Measurements from ENCODE around the gene RNF151. TPM values are rescaled to one million over a fixed set of nuclear protein-coding genes. Genes with fewer than 3 reads are reported as not detected.
A peak's percentile ranks its signal among the peaks of the same experiment; 100 is the strongest.

Gene RNF151
- total and polyA plus RNA-seq, 2 of the 13 experiments (the other 11 are each of a cell fraction or from before 2014, with no cell fraction given): not detected

GRCh38 chr16:2003827-2004641 lies 37.4 kb downstream of the RNF151 start (continued):
- TF ChIP-seq MAFK (conservative IDR thresholded peaks at IDR 0.05 in 1 of 2, IDR thresholded peaks at IDR 0.05 in 1 of 2; ENCODE audit: low read length in 2 of 2) (no peak), ZNF530 (CRISPR knock-in tag; IDR thresholded peaks at IDR 0.05; ENCODE audit: low read depth) (no peak), ZNF337 (CRISPR knock-in tag; IDR thresholded peaks at IDR 0.05; ENCODE audit: borderline replicate concordance, low read depth) (no peak), FOXP4 (CRISPR knock-in tag; IDR thresholded peaks at IDR 0.05) (no peak), RAD21 (CRISPR knock-in tag; IDR thresholded peaks at IDR 0.05) (peak; percentile 91), ZNF768 (CRISPR knock-in tag; IDR thresholded peaks at IDR 0.05) (peak; percentile 70), HDAC2 (CRISPR knock-in tag; IDR thresholded peaks at IDR 0.05) (peak; percentile 37; the same call in 1 of the 2 replicates), TCF12 (IDR thresholded peaks at IDR 0.05) (no peak), TCF12 (CRISPR knock-in tag; IDR thresholded peaks at IDR 0.05) (no peak), MEF2D (CRISPR knock-in tag; IDR thresholded peaks at IDR 0.05) (0 out of 2 replicates have a peak, but pooled peaks have one; percentile 35), RFX5 (IDR thresholded peaks at IDR 0.05; ENCODE audit: low read depth, low read length) (no peak), ZNF562 (CRISPR knock-in tag; IDR thresholded peaks at IDR 0.05; ENCODE audit: borderline replicate concordance) (no peak), ZBTB44 (CRISPR knock-in tag; IDR thresholded peaks at IDR 0.05) (no peak), ZNF740 (CRISPR knock-in tag; IDR thresholded peaks at IDR 0.05) (no peak), ZBTB7B (CRISPR knock-in tag; IDR thresholded peaks at IDR 0.05) (peak; percentile 43; the same call in 1 of the 2 replicates), NCOA5 (CRISPR knock-in tag; IDR thresholded peaks at IDR 0.05) (no peak), SP5 (CRISPR knock-in tag; IDR thresholded peaks at IDR 0.05; ENCODE audit: borderline replicate concordance, low read depth) (peak; percentile 91), ZNF703 (CRISPR knock-in tag; IDR thresholded peaks at IDR 0.05; ENCODE audit: borderline replicate concordance) (no peak), RORA (CRISPR knock-in tag; IDR thresholded peaks at IDR 0.05) (no peak), NFATC3 (CRISPR knock-in tag; IDR thresholded peaks at IDR 0.05) (no peak), ZBTB21 (CRISPR knock-in tag; IDR thresholded peaks at IDR 0.05) (no peak), ZFYVE20 (CRISPR knock-in tag; IDR thresholded peaks at IDR 0.05; ENCODE audit: borderline replicate concordance, low read depth) (no peak), KDM3A (CRISPR knock-in tag; IDR thresholded peaks at IDR 0.05; ENCODE audit: low read depth) (peak; percentile 75), ZNF607 (CRISPR knock-in tag; IDR thresholded peaks at IDR 0.05; ENCODE audit: borderline replicate concordance) (no peak), ESRRA (CRISPR knock-in tag; IDR thresholded peaks at IDR 0.05; ENCODE audit: low read depth) (no peak), SMC3 (IDR thresholded peaks at IDR 0.05; ENCODE audit: low read length) (peak; percentile 48; the same call in 1 of the 2 replicates), GATA4 (IDR thresholded peaks at IDR 0.05; ENCODE audit: borderline replicate concordance, low read depth) (no peak), ZNF430 (CRISPR knock-in tag; IDR thresholded peaks at IDR 0.05) (no peak), U2AF2 (IDR thresholded peaks at IDR 0.05; ENCODE audit: low read depth, low read length) (no peak)

All from HepG2 (cell line).